ENCODE results near the gene YWHAE.

Gene YWHAE

GRCh38 chr17:1434150-1434549 lies 34.1 kb upstream of the YWHAE start:
- Histone ChIP-seq H3K27me3 (ENCODE audit: insufficient read depth, low read length) (no peaks in the 10 kb centered on the region), H3K9ac (ENCODE audit: low read length) (no peak overlapping the region), H4K20me1 (ENCODE audit: insufficient read depth, low read length) (no peaks in the 10 kb centered on the region), H3K27ac (ENCODE audit: low read depth, low read length, poor library complexity, severe bottlenecking) (no peak overlapping the region), H3K9me3 (ENCODE audit: low read length) (no peaks in the 10 kb centered on the region), H3K9me2 (ENCODE audit: low read depth, low read length) (no peaks in the 10 kb centered on the region), H3K4me2 (ENCODE audit: low read length) (no peak overlapping the region), H3F3A (ENCODE audit: insufficient read depth, low read length) (no peaks in the 10 kb centered on the region), H3K4me1 (ENCODE audit: insufficient read depth, low read length, severe bottlenecking) (no peaks in the 10 kb centered on the region), H3K36me3 (ENCODE audit: insufficient read depth, low read length) (peaks cover 68% of the 10 kb centered on the region), H3K4me3 (ENCODE audit: low read depth, low read length, poor library complexity, severe bottlenecking) (no peak overlapping the region), H3K79me2 (ENCODE audit: insufficient read depth, low read length) (peaks cover 10% of the 10 kb centered on the region; the same call in 1 of the 2 replicates), H2AFZ (ENCODE audit: low read length) (no peak overlapping the region)
- TF ChIP-seq CTCF (IDR thresholded peaks at IDR 0.05; ENCODE audit: low read length) (no peak), EZH2 (IDR thresholded peaks at IDR 0.05; ENCODE audit: borderline replicate concordance, low read length) (no peak)

- Histone ChIP-seq H3K36me3 (ENCODE audit: insufficient read depth, low read length) (peaks cover 62% of the 10 kb centered on the region), H3K9me2 (ENCODE audit: low read depth, low read length) (no peaks in the 10 kb centered on the region), H3F3A (ENCODE audit: insufficient read depth, low read length) (no peaks in the 10 kb centered on the region), H3K4me2 (ENCODE audit: low read length) (no peak overlapping the region), H3K27ac (ENCODE audit: low read depth, low read length, poor library complexity, severe bottlenecking) (no peak overlapping the region), H3K4me3 (ENCODE audit: low read depth, low read length, poor library complexity, severe bottlenecking) (no peak overlapping the region), H3K79me2 (ENCODE audit: insufficient read depth, low read length) (0 out of 2 replicates have a peak, but pooled peaks cover 6% of the 10 kb centered on the region), H4K20me1 (ENCODE audit: insufficient read depth, low read length) (no peaks in the 10 kb centered on the region), H3K9me3 (ENCODE audit: low read length) (no peaks in the 10 kb centered on the region), H2AFZ (ENCODE audit: low read length) (no peak overlapping the region), H3K27me3 (ENCODE audit: insufficient read depth, low read length) (no peaks in the 10 kb centered on the region), H3K4me1 (ENCODE audit: insufficient read depth, low read length, severe bottlenecking) (no peaks in the 10 kb centered on the region), H3K9ac (ENCODE audit: low read length) (no peak overlapping the region)
- no peak for TF ChIP-seq EZH2 (IDR thresholded peaks at IDR 0.05; ENCODE audit: borderline replicate concordance, low read length)
Observed at GRCh38 chr17:1431631-1432104, 31.6 kb upstream of the YWHAE start.

- Histone ChIP-seq H3K4me1 (ENCODE audit: insufficient read depth, low read length, severe bottlenecking) (no peaks in the 10 kb centered on the region), H3K27ac (ENCODE audit: low read depth, low read length, poor library complexity, severe bottlenecking) (no peak overlapping the region), H3K27me3 (ENCODE audit: insufficient read depth, low read length) (no peaks in the 10 kb centered on the region), H4K20me1 (ENCODE audit: insufficient read depth, low read length) (no peaks in the 10 kb centered on the region), H3K4me2 (ENCODE audit: low read length) (no peak overlapping the region), H3K4me3 (ENCODE audit: low read depth, low read length, poor library complexity, severe bottlenecking) (no peak overlapping the region), H3K36me3 (ENCODE audit: insufficient read depth, low read length) (peaks cover 46% of the 10 kb centered on the region), H3K9ac (ENCODE audit: low read length) (no peak overlapping the region), H3K9me2 (ENCODE audit: low read depth, low read length) (no peaks in the 10 kb centered on the region), H2AFZ (ENCODE audit: low read length) (no peak overlapping the region), H3K79me2 (ENCODE audit: insufficient read depth, low read length) (no peaks in the 10 kb centered on the region), H3F3A (ENCODE audit: insufficient read depth, low read length) (peaks cover 5% of the 10 kb centered on the region; the same call in 1 of the 2 replicates), H3K9me3 (ENCODE audit: low read length) (no peaks in the 10 kb centered on the region)
- TF ChIP-seq CTCF (IDR thresholded peaks at IDR 0.05; ENCODE audit: low read length) (no peak), EZH2 (IDR thresholded peaks at IDR 0.05; ENCODE audit: borderline replicate concordance, low read length) (no peak)
Observed at GRCh38 chr17:1423456-1424135, 23.6 kb upstream of the YWHAE start.

GRCh38 chr17:1422885-1423284 lies 22.9 kb upstream of the YWHAE start:
- Histone ChIP-seq H3K9me3 (ENCODE audit: low read length) (no peaks in the 10 kb centered on the region), H3K4me1 (ENCODE audit: insufficient read depth, low read length, severe bottlenecking) (no peaks in the 10 kb centered on the region), H3K4me2 (ENCODE audit: low read length) (no peak overlapping the region), H3K9ac (ENCODE audit: low read length) (no peak overlapping the region), H3K9me2 (ENCODE audit: low read depth, low read length) (no peaks in the 10 kb centered on the region), H3K79me2 (ENCODE audit: insufficient read depth, low read length) (no peaks in the 10 kb centered on the region), H3K4me3 (ENCODE audit: low read depth, low read length, poor library complexity, severe bottlenecking) (no peak overlapping the region), H2AFZ (ENCODE audit: low read length) (no peak overlapping the region), H4K20me1 (ENCODE audit: insufficient read depth, low read length) (no peaks in the 10 kb centered on the region), H3K36me3 (ENCODE audit: insufficient read depth, low read length) (peaks cover 46% of the 10 kb centered on the region), H3K27ac (ENCODE audit: low read depth, low read length, poor library complexity, severe bottlenecking) (no peak overlapping the region), H3K27me3 (ENCODE audit: insufficient read depth, low read length) (no peaks in the 10 kb centered on the region), H3F3A (ENCODE audit: insufficient read depth, low read length) (peaks cover 5% of the 10 kb centered on the region; the same call in 1 of the 2 replicates)
- no peak for TF ChIP-seq EZH2 (IDR thresholded peaks at IDR 0.05; ENCODE audit: borderline replicate concordance, low read length)
- TF ChIP-seq CTCF (IDR thresholded peaks at IDR 0.05; ENCODE audit: low read length), result no peak

Measured in OCI-LY1 (cell line).